IPS-15b (cell line): ENCODE results near the gene TMPRSS2.

ENCODE experiments used
- H3K27me3 ChIP-seq: one replicate; pipeline ENCODE4 v1.6.1; 2013; ENCODE audit warnings: low read length; ENCODE audit not compliant: control insufficient read depth, insufficient read depth
- H3K36me3 ChIP-seq: one replicate; pipeline ENCODE4 v1.6.1; 2013; ENCODE audit warnings: low read length; ENCODE audit not compliant: control insufficient read depth, insufficient read depth
- H3K4me1 ChIP-seq: one replicate; pipeline ENCODE4 v1.6.1; 2013; ENCODE audit warnings: mild to moderate bottlenecking, low read length; ENCODE audit not compliant: control insufficient read depth, insufficient read depth
- H3K4me3 ChIP-seq: one replicate; pipeline ENCODE4 v1.5.1; 2013; ENCODE audit warnings: low read depth, low read length
- H3K9ac ChIP-seq: one replicate; pipeline ENCODE4 v1.6.1; 2013; ENCODE audit warnings: low read depth, mild to moderate bottlenecking, low read length
- H3K9me3 ChIP-seq: one replicate; pipeline ENCODE4 v1.6.1; 2013; ENCODE audit warnings: mild to moderate bottlenecking, low read length; ENCODE audit not compliant: control insufficient read depth, insufficient read depth

Gene TMPRSS2

GRCh38 chr21:41494242-41494641 lies 13.7 kb downstream of the TMPRSS2 start:
- Histone ChIP-seq H3K4me3 (no peak overlapping the region), H3K9ac (no peak overlapping the region), H3K27me3 (no peaks in the 10 kb centered on the region), H3K4me1 (no peaks in the 10 kb centered on the region), H3K9me3 (no peaks in the 10 kb centered on the region), H3K36me3 (peaks cover 2% of the 10 kb centered on the region)

- Histone ChIP-seq H3K4me1 (no peaks in the 10 kb centered on the region), H3K27me3 (no peaks in the 10 kb centered on the region), H3K9ac (no peak overlapping the region), H3K9me3 (no peaks in the 10 kb centered on the region), H3K36me3 (peaks cover 11% of the 10 kb centered on the region), H3K4me3 (no peak overlapping the region)
Measured at GRCh38 chr21:41491412-41491811, 16.5 kb downstream of the TMPRSS2 start.

GRCh38 chr21:41490330-41490729 lies 17.6 kb downstream of the TMPRSS2 start:
- no peak overlapping the region for H3K9ac ChIP-seq
- H3K4me1 ChIP-seq = no peaks in the 10 kb centered on the region
- no peaks in the 10 kb centered on the region for H3K27me3 ChIP-seq
- H3K4me3 ChIP-seq = no peak overlapping the region
- peaks cover 11% of the 10 kb centered on the region for H3K36me3 ChIP-seq
- H3K9me3 ChIP-seq = no peaks in the 10 kb centered on the region

DNA sequence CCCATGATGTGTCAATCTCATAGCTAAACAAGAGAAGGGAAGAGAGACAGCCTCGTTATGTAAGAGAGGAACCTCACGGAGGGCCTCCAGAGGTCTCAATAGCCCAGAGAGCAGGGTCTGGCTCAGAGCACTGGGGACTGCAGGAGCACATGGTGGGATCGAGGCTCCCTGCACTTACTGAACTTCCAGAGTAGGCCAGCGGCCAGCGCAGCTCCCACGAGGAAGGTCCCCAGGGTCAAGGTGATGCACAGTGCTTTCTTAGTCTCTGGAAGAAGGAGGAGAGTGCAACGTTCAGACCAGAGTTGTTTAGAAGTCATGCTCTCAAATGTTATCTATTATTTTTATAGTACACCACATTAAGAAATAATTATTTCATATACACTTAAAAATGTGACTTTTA lies 18.6 kb downstream of the TMPRSS2 start:
- Histone ChIP-seq H3K9me3 (no peaks in the 10 kb centered on the region), H3K4me3 (no peak overlapping the region), H3K27me3 (no peaks in the 10 kb centered on the region), H3K9ac (no peak overlapping the region), H3K36me3 (peaks cover 11% of the 10 kb centered on the region), H3K4me1 (no peaks in the 10 kb centered on the region)

GRCh38 chr21:41488080-41488479 lies 19.9 kb downstream of the TMPRSS2 start:
- no peaks in the 10 kb centered on the region for H3K4me1 ChIP-seq
- no peak overlapping the region for H3K4me3 ChIP-seq
- H3K36me3 ChIP-seq = peaks cover 11% of the 10 kb centered on the region
- no peak overlapping the region for H3K9ac ChIP-seq
- H3K9me3 ChIP-seq = no peaks in the 10 kb centered on the region
- no peaks in the 10 kb centered on the region for H3K27me3 ChIP-seq

GRCh38 chr21:41487082-41487481 lies 20.9 kb downstream of the TMPRSS2 start:
- Histone ChIP-seq H3K36me3 (peaks cover 11% of the 10 kb centered on the region), H3K9ac (no peak overlapping the region), H3K9me3 (no peaks in the 10 kb centered on the region), H3K27me3 (no peaks in the 10 kb centered on the region), H3K4me3 (no peak overlapping the region), H3K4me1 (no peaks in the 10 kb centered on the region)

GRCh38 chr21:41483973-41484372 lies 24.0 kb downstream of the TMPRSS2 start:
- Histone ChIP-seq H3K9ac (no peak overlapping the region), H3K4me1 (peaks cover 3% of the 10 kb centered on the region), H3K27me3 (no peaks in the 10 kb centered on the region), H3K36me3 (peaks cover 7% of the 10 kb centered on the region), H3K4me3 (no peak overlapping the region), H3K9me3 (no peaks in the 10 kb centered on the region)

- peaks cover 3% of the 10 kb centered on the region for H3K4me1 ChIP-seq
- no peak overlapping the region for H3K4me3 ChIP-seq
- no peaks in the 10 kb centered on the region for H3K9me3 ChIP-seq
- peaks cover 4% of the 10 kb centered on the region for H3K36me3 ChIP-seq
- H3K27me3 ChIP-seq = no peaks in the 10 kb centered on the region
- H3K9ac ChIP-seq = no peak overlapping the region
Measured at GRCh38 chr21:41483415-41483814, 24.5 kb downstream of the TMPRSS2 start.

- H3K9me3 ChIP-seq = no peaks in the 10 kb centered on the region
Measured at GRCh38 chr21:41482980-41483379, 25.0 kb downstream of the TMPRSS2 start.

GRCh38 chr21:41482301-41482700 lies 25.7 kb downstream of the TMPRSS2 start:
- Histone ChIP-seq H3K9me3 (no peaks in the 10 kb centered on the region), H3K4me3 (no peak overlapping the region), H3K4me1 (peaks cover 9% of the 10 kb centered on the region), H3K27me3 (no peaks in the 10 kb centered on the region), H3K36me3 (no peaks in the 10 kb centered on the region), H3K9ac (no peak overlapping the region)

More at GRCh38 chr21:41482980-41483379, 25.0 kb downstream of the TMPRSS2 start:
- Histone ChIP-seq H3K4me3 (no peak overlapping the region), H3K27me3 (no peaks in the 10 kb centered on the region), H3K36me3 (peaks cover under 1% of the 10 kb centered on the region), H3K4me1 (peaks cover 6% of the 10 kb centered on the region), H3K9ac (no peak overlapping the region)

DNA sequence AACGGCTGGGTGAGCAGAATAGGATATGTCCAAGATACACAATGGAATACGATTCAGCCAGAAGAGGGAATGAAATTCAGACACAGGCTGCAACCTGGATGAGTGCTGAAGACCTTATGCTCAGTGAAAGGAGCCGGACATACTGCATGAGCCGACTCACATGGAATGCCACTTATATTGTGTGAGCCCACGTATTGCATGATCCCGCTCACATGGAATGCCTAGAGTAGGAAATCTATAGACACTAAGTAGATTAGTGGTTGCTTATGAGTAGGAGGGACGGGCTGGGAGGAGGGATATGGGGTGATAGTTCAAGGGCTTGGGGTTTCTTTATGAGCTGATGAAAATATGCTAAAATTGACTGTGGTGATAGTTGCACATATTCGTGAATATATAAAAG lies 26.8 kb downstream of the TMPRSS2 start:
- no peaks in the 10 kb centered on the region for H3K36me3 ChIP-seq
- H3K4me3 ChIP-seq = no peak overlapping the region
- H3K27me3 ChIP-seq = no peaks in the 10 kb centered on the region
- H3K9me3 ChIP-seq = no peaks in the 10 kb centered on the region
- peaks cover 17% of the 10 kb centered on the region for H3K4me1 ChIP-seq
- no peak overlapping the region for H3K9ac ChIP-seq

GRCh38 chr21:41480086-41480690 lies 27.8 kb downstream of the TMPRSS2 start:
- H3K4me3 ChIP-seq = no peak overlapping the region

More at GRCh38 chr21:41480086-41480690, 27.8 kb downstream of the TMPRSS2 start:
- peaks cover 2% of the 10 kb centered on the region for H3K36me3 ChIP-seq
- H3K9me3 ChIP-seq = no peaks in the 10 kb centered on the region
- H3K27me3 ChIP-seq = no peaks in the 10 kb centered on the region
- H3K9ac ChIP-seq = no peak overlapping the region
- peaks cover 17% of the 10 kb centered on the region for H3K4me1 ChIP-seq
